HUES64 (cell line): ENCODE results near the gene WWC1.
"Not testable (repeated sequence)": the region's sequence is repeated elsewhere in the genome, so short reads cannot be mapped to it uniquely, and the experiment has no call there.

Experiments used
- H3K27ac ChIP-seq: 2 replicates; pipeline ENCODE4 v1.7.0; 2013; ENCODE audit warnings: low read depth, low read length, inconsistent platforms
- H3K27me3 ChIP-seq: 2 replicates; pipeline ENCODE4 v1.6.1; 2013; ENCODE audit warnings: mild to moderate bottlenecking, low read length; ENCODE audit not compliant: insufficient read depth
- H3K36me3 ChIP-seq: 2 replicates; pipeline ENCODE4 v1.6.1; 2013; ENCODE audit warnings: mild to moderate bottlenecking, low read length; ENCODE audit not compliant: insufficient read depth
- H3K4me1 ChIP-seq: 2 replicates; pipeline ENCODE4 v1.6.1; 2013; ENCODE audit warnings: mild to moderate bottlenecking, low read length, moderate library complexity; ENCODE audit not compliant: insufficient read depth
- H3K4me3 ChIP-seq: 2 replicates; pipeline ENCODE4 v1.5.1; 2013; ENCODE audit warnings: mild to moderate bottlenecking, low read length, moderate library complexity
- H3K9ac ChIP-seq: 2 replicates; pipeline ENCODE4 v1.6.1; 2013; ENCODE audit warnings: mild to moderate bottlenecking, low read depth, low read length
- H3K9me3 ChIP-seq: 2 replicates; pipeline ENCODE4 v1.6.1; 2013; ENCODE audit warnings: low read depth, low read length; ENCODE audit not compliant: insufficient read depth
- WGBS: fragments of 150-250, 120-280 bp; methylation state at CpG from one replicate; pipeline ENCODE4 v1.1.7; 2013; ENCODE audit warnings: missing lambda C conversion rate; 5-methylcytosine and 5-hydroxymethylcytosine counted together

WWC1 gene

GRCh38 chr5:168268949-168269936 lies 22.2 kb upstream of the WWC1 start:
- no peak overlapping the region for H3K9ac ChIP-seq
- no peaks in the 10 kb centered on the region for H3K9me3 ChIP-seq
- H3K36me3 ChIP-seq, result no peaks in the 10 kb centered on the region
- peaks cover 4% of the 10 kb centered on the region for H3K27me3 ChIP-seq
- H3K4me1 ChIP-seq, result peaks cover 9% of the 10 kb centered on the region; the same call in 1 of the 2 replicates
- H3K4me3 ChIP-seq, result peak overlapping the region; percentile 53
- H3K27ac ChIP-seq, result no peak overlapping the region
- WGBS, result 12% methylated on average over 30 of the region's 30 CpGs

GRCh38 chr5:168269937-168270330 lies 21.5 kb upstream of the WWC1 start:
- WGBS, result 25% methylated on average over 2 of the region's 3 CpGs
- no peaks in the 10 kb centered on the region for H3K9me3 ChIP-seq
- no peaks in the 10 kb centered on the region for H3K36me3 ChIP-seq
- no peak overlapping the region for H3K9ac ChIP-seq
- H3K4me3 ChIP-seq, result no peak overlapping the region
- H3K27ac ChIP-seq, result no peak overlapping the region
- peaks cover 4% of the 10 kb centered on the region for H3K27me3 ChIP-seq
- H3K4me1 ChIP-seq, result peaks cover 9% of the 10 kb centered on the region; the same call in 1 of the 2 replicates

- Histone ChIP-seq H3K27ac (no peak overlapping the region), H3K9me3 (no peaks in the 10 kb centered on the region), H3K4me1 (peaks cover 9% of the 10 kb centered on the region; the same call in 1 of the 2 replicates), H3K4me3 (no peak overlapping the region), H3K36me3 (no peaks in the 10 kb centered on the region), H3K9ac (no peak overlapping the region), H3K27me3 (peaks cover 4% of the 10 kb centered on the region)
- 75% methylated on average over 2 of the region's 3 CpGs for WGBS
Measured at GRCh38 chr5:168270476-168270875, 21.0 kb upstream of the WWC1 start.

- Histone ChIP-seq H3K36me3 (no peaks in the 10 kb centered on the region), H3K4me1 (peaks cover 9% of the 10 kb centered on the region; the same call in 1 of the 2 replicates), H3K4me3 (no peak overlapping the region), H3K9ac (no peak overlapping the region), H3K9me3 (no peaks in the 10 kb centered on the region), H3K27me3 (peaks cover 4% of the 10 kb centered on the region), H3K27ac (no peak overlapping the region)
- WGBS, result 86% methylated on average over 3 of the region's 3 CpGs
Measured at GRCh38 chr5:168273056-168273980, 18.1 kb upstream of the WWC1 start.

GRCh38 chr5:168274406-168274805 lies 17.0 kb upstream of the WWC1 start:
- Histone ChIP-seq H3K4me1 (peaks cover 9% of the 10 kb centered on the region; the same call in 1 of the 2 replicates), H3K27me3 (no peaks in the 10 kb centered on the region; the same call in 1 of the 2 replicates), H3K9me3 (no peaks in the 10 kb centered on the region), H3K9ac (no peak overlapping the region), H3K4me3 (no peak overlapping the region), H3K36me3 (no peaks in the 10 kb centered on the region), H3K27ac (no peak overlapping the region)
- WGBS, result 100% methylated on average over 1 of the region's 1 CpG

GRCh38 chr5:168275940-168276339 lies 15.5 kb upstream of the WWC1 start:
- Histone ChIP-seq H3K4me3 (no peak overlapping the region), H3K36me3 (no peaks in the 10 kb centered on the region), H3K9ac (no peak overlapping the region), H3K27me3 (no peaks in the 10 kb centered on the region; the same call in 1 of the 2 replicates), H3K4me1 (no peaks in the 10 kb centered on the region), H3K27ac (no peak overlapping the region), H3K9me3 (no peaks in the 10 kb centered on the region)
- WGBS, result 76% methylated on average over 5 of the region's 5 CpGs

- 57% methylated on average over 7 of the region's 7 CpGs for WGBS
- H3K9ac ChIP-seq, result no peak overlapping the region
- H3K4me3 ChIP-seq, result no peak overlapping the region
- H3K9me3 ChIP-seq, result no peaks in the 10 kb centered on the region
- H3K36me3 ChIP-seq, result no peaks in the 10 kb centered on the region
- no peak overlapping the region for H3K27ac ChIP-seq
- no peaks in the 10 kb centered on the region for H3K27me3 ChIP-seq
- H3K4me1 ChIP-seq, result peaks cover 13% of the 10 kb centered on the region
Measured at GRCh38 chr5:168282120-168282519, 9.3 kb upstream of the WWC1 start.

GRCh38 chr5:168284809-168285208 lies 6.6 kb upstream of the WWC1 start:
- Histone ChIP-seq H3K4me3 (no peak overlapping the region), H3K9me3 (no peaks in the 10 kb centered on the region), H3K36me3 (no peaks in the 10 kb centered on the region), H3K27ac (no peak overlapping the region), H3K27me3 (no peaks in the 10 kb centered on the region), H3K4me1 (peaks cover 28% of the 10 kb centered on the region), H3K9ac (no peak overlapping the region)
- 80% methylated on average over 4 of the region's 4 CpGs for WGBS

- Histone ChIP-seq H3K9ac (no peak overlapping the region), H3K27ac (no peak overlapping the region), H3K36me3 (no peaks in the 10 kb centered on the region), H3K27me3 (no peaks in the 10 kb centered on the region), H3K4me1 (peaks cover 28% of the 10 kb centered on the region), H3K9me3 (no peaks in the 10 kb centered on the region), H3K4me3 (no peak overlapping the region)
- 87% methylated on average over 2 of the region's 2 CpGs for WGBS
Measured at GRCh38 chr5:168285696-168286095, 5.7 kb upstream of the WWC1 start.

- Histone ChIP-seq H3K9me3 (no peaks in the 10 kb centered on the region), H3K4me3 (no peak overlapping the region)
- 23% methylated on average over 6 of the region's 6 CpGs for WGBS
Measured at GRCh38 chr5:168286386-168286785, 5.1 kb upstream of the WWC1 start.

GRCh38 chr5:168286863-168287262 lies 4.6 kb upstream of the WWC1 start:
- not testable (repeated sequence) for H3K9ac ChIP-seq, H3K27me3 ChIP-seq, H3K36me3 ChIP-seq, H3K4me3 ChIP-seq, H3K9me3 ChIP-seq, H3K27ac ChIP-seq
- 95% methylated on average over 4 of the region's 5 CpGs for WGBS
- peaks cover 28% of the 10 kb centered on the region for H3K4me1 ChIP-seq

More at GRCh38 chr5:168286386-168286785, 5.1 kb upstream of the WWC1 start:
- H3K4me1 ChIP-seq, result peaks cover 28% of the 10 kb centered on the region
- H3K27ac ChIP-seq, result no peak overlapping the region
- H3K36me3 ChIP-seq, result no peaks in the 10 kb centered on the region
- no peak overlapping the region for H3K9ac ChIP-seq
- H3K27me3 ChIP-seq, result no peaks in the 10 kb centered on the region
